HG03439 (cell line): ENCODE data around the gene PLCZ1.
"Not testable (repeated sequence)": the region's sequence is repeated elsewhere in the genome, so short reads cannot be mapped to it uniquely, and the experiment has no call there.

Experiments
- ATAC-seq: cut with Tn5 transposase; IDR thresholded peaks from one replicate; pipeline ENCODE4 v1.9.1; 2021; ENCODE audit warnings: mild to moderate bottlenecking, moderate library complexity; ENCODE audit not compliant: unreplicated experiment

Gene PLCZ1

GRCh38 chr12:18737819-18738218 is at the start of gene PLCZ1, which contains the start of gene CAPZA3:
TSS of gene PLCZ1 (minus strand) at chr12:18738012. CDS start at chr12:18737371, 641 bp downstream.
TSS of gene CAPZA3 (plus strand) at chr12:18738119. CDS start at chr12:18738269, 150 bp downstream.
- ATAC-seq: no peak

GRCh38 chr12:18785465-18785864 is 47.7 kb upstream of the PLCZ1 start:
- not testable (repeated sequence) for ATAC-seq

- no peak for ATAC-seq
Measured at GRCh38 chr12:18782827-18783226, 45.0 kb upstream of the PLCZ1 start.

GRCh38 chr12:18766479-18766878 is 28.7 kb upstream of the PLCZ1 start:
- not testable (repeated sequence) for ATAC-seq

- ATAC-seq: no peak
Measured at GRCh38 chr12:18755341-18755740, 17.5 kb upstream of the PLCZ1 start.

GRCh38 chr12:18754124-18754707 is 16.4 kb upstream of the PLCZ1 start:
- no peak for ATAC-seq

GRCh38 chr12:18753481-18754123 is 15.8 kb upstream of the PLCZ1 start:
- ATAC-seq: no peak

- no peak for ATAC-seq
Measured at GRCh38 chr12:18752947-18753346, 15.1 kb upstream of the PLCZ1 start.

GRCh38 chr12:18752280-18752920 is 14.6 kb upstream of the PLCZ1 start:
- ATAC-seq: no peak

GRCh38 chr12:18751866-18752265 is 14.1 kb upstream of the PLCZ1 start:
- ATAC-seq: no peak

- no peak for ATAC-seq
Measured at GRCh38 chr12:18750085-18750484, 12.3 kb upstream of the PLCZ1 start.

- ATAC-seq: no peak
Measured at GRCh38 chr12:18749386-18749957, 11.7 kb upstream of the PLCZ1 start.

GRCh38 chr12:18747895-18748294 is 10.1 kb upstream of the PLCZ1 start:
- no peak for ATAC-seq

GRCh38 chr12:18731156-18731555 is 6.7 kb downstream of the PLCZ1 start:
- no peak for ATAC-seq

- no peak for ATAC-seq
Measured at GRCh38 chr12:18723752-18724151, 14.1 kb downstream of the PLCZ1 start.

GRCh38 chr12:18721452-18721851 is 16.4 kb downstream of the PLCZ1 start:
- ATAC-seq: no peak

GRCh38 chr12:18720690-18721089 is 17.1 kb downstream of the PLCZ1 start:
- ATAC-seq: no peak

GRCh38 chr12:18719922-18720510 is 17.8 kb downstream of the PLCZ1 start:
- no peak for ATAC-seq

GRCh38 chr12:18718462-18718861 is 19.4 kb downstream of the PLCZ1 start:
- ATAC-seq: no peak

GRCh38 chr12:18716236-18716635 is 21.6 kb downstream of the PLCZ1 start:
- no peak for ATAC-seq

- ATAC-seq: no peak
Measured at GRCh38 chr12:18706798-18707197, 31.0 kb downstream of the PLCZ1 start.
